Type B pancreatic cell (in vitro differentiated cells): ENCODE data around the gene ZNF217. TPM values are rescaled to one million over a fixed set of nuclear protein-coding genes. Genes with fewer than 3 reads are reported as not detected.
"Not testable (repeated sequence)": the region's sequence is repeated elsewhere in the genome, so short reads cannot be mapped to it uniquely, and the experiment has no call there.

Experiments used
- DNase-seq: peaks from one replicate; pipeline ENCODE4 v3.0.0; 2021; ENCODE audit warnings: mixed read lengths; ENCODE audit not compliant: unreplicated experiment; ENCODE audit errors: extremely low spot score
- H3K27ac Mint-ChIP-seq: 2 replicates; pipeline ENCODE4 v1.8.0; 2021; ENCODE audit warnings: mild to moderate bottlenecking, mixed read lengths
- H3K27me3 Mint-ChIP-seq: 2 replicates; pipeline ENCODE4 v1.8.0; 2021; ENCODE audit warnings: mixed read lengths
- H3K36me3 Mint-ChIP-seq: 2 replicates; pipeline ENCODE4 v1.8.0; 2021; ENCODE audit warnings: mixed read lengths
- H3K4me1 Mint-ChIP-seq: one replicate; pipeline ENCODE4 v1.8.0; 2021; ENCODE audit warnings: mixed read lengths; ENCODE audit not compliant: unreplicated experiment
- H3K4me3 Mint-ChIP-seq: 2 replicates; pipeline ENCODE4 v1.8.0; 2021; ENCODE audit warnings: mild to moderate bottlenecking, mixed read lengths
- H3K9me3 Mint-ChIP-seq: 2 replicates; pipeline ENCODE4 v1.8.0; 2021; ENCODE audit warnings: mixed read lengths
- CTCF ChIP-seq: fragments of 200-600 bp; sonication (generic); conservative IDR thresholded peaks from 2 replicates; pipeline ENCODE4 v1.5.0; 2021; ENCODE audit warnings: antibody characterized with exemption, mild to moderate bottlenecking
- total RNA-seq: library from RNA; stranded (reverse); gene quantifications from 2 replicates; pipeline ENCODE4 v1.2.1, GENCODE V29; 2021; ENCODE audit warnings: low replicate concordance

The ZNF217 gene
- total RNA-seq, 1 donor from 2014 or later, result 32.8 TPM

- no peak for DNase-seq
Observed at GRCh38 chr20:53611449-53611894, 17.8 kb upstream of the ZNF217 start.

GRCh38 chr20:53609491-53610445, 16.1 kb upstream of the ZNF217 start:
- no peak for DNase-seq
- Mint-ChIP-seq H3K4me1 (peaks cover 16% of the 10 kb centered on the region), H3K4me3 (no peak overlapping the region), H3K9me3 (no peaks in the 10 kb centered on the region), H3K36me3 (no peaks in the 10 kb centered on the region), H3K27me3 (no peaks in the 10 kb centered on the region), H3K27ac (peak overlapping the region; percentile 39)
- no peak for TF ChIP-seq CTCF

More at GRCh38 chr20:53611449-53611894, 17.8 kb upstream of the ZNF217 start:
- H3K27me3 Mint-ChIP-seq, result no peaks in the 10 kb centered on the region
- H3K9me3 Mint-ChIP-seq, result no peaks in the 10 kb centered on the region
- peak overlapping the region; percentile 29 for H3K27ac Mint-ChIP-seq
- peaks cover 16% of the 10 kb centered on the region for H3K4me1 Mint-ChIP-seq
- no peaks in the 10 kb centered on the region for H3K36me3 Mint-ChIP-seq
- H3K4me3 Mint-ChIP-seq, result no peak overlapping the region
- TF ChIP-seq CTCF, result no peak

GRCh38 chr20:53608456-53609452, 15.1 kb upstream of the ZNF217 start:
- H3K4me3 Mint-ChIP-seq, result no peak overlapping the region
- DNase-seq, result peak; percentile 64
- TF ChIP-seq CTCF, result no peak
- no peaks in the 10 kb centered on the region for H3K27me3 Mint-ChIP-seq
- H3K27ac Mint-ChIP-seq, result peak overlapping the region; percentile 39
- H3K4me1 Mint-ChIP-seq, result peaks cover 14% of the 10 kb centered on the region
- H3K9me3 Mint-ChIP-seq, result no peaks in the 10 kb centered on the region
- no peaks in the 10 kb centered on the region for H3K36me3 Mint-ChIP-seq

- Mint-ChIP-seq H3K4me3 (no peak overlapping the region), H3K4me1 (peaks cover 9% of the 10 kb centered on the region), H3K9me3 (no peaks in the 10 kb centered on the region), H3K36me3 (no peaks in the 10 kb centered on the region), H3K27ac (no peak overlapping the region), H3K27me3 (no peaks in the 10 kb centered on the region)
- TF ChIP-seq CTCF, result no peak
- peak; percentile 63 for DNase-seq
Observed at GRCh38 chr20:53608071-53608455, 14.4 kb upstream of the ZNF217 start.

- Mint-ChIP-seq H3K27ac (no peak overlapping the region), H3K4me1 (peaks cover 7% of the 10 kb centered on the region), H3K9me3 (no peaks in the 10 kb centered on the region), H3K4me3 (no peak overlapping the region), H3K36me3 (no peaks in the 10 kb centered on the region), H3K27me3 (no peaks in the 10 kb centered on the region)
- TF ChIP-seq CTCF, result no peak
- peak; percentile 40 for DNase-seq
Observed at GRCh38 chr20:53606364-53606985, 12.8 kb upstream of the ZNF217 start.

GRCh38 chr20:53605401-53605800, 11.8 kb upstream of the ZNF217 start:
- H3K27me3 Mint-ChIP-seq, DNase-seq, H3K27ac Mint-ChIP-seq, H3K9me3 Mint-ChIP-seq, H3K36me3 Mint-ChIP-seq, H3K4me1 Mint-ChIP-seq, H3K4me3 Mint-ChIP-seq: not testable (repeated sequence)

- H3K4me1 Mint-ChIP-seq, H3K4me3 Mint-ChIP-seq, DNase-seq, H3K9me3 Mint-ChIP-seq, H3K27ac Mint-ChIP-seq, H3K27me3 Mint-ChIP-seq, H3K36me3 Mint-ChIP-seq: not testable (repeated sequence)
Observed at GRCh38 chr20:53604846-53605245, 11.2 kb upstream of the ZNF217 start.
